ENCODE data around the gene RFTN1. TPM values are rescaled to one million over a fixed set of nuclear protein-coding genes. Genes with fewer than 3 reads are reported as not detected.

Gene RFTN1
- total and polyA plus RNA-seq, 10 of the 15 experiments (the other 5 are each of a cell fraction or from before 2014, with no cell fraction given), result 20.6 to 213 (median 147) TPM

DNA sequence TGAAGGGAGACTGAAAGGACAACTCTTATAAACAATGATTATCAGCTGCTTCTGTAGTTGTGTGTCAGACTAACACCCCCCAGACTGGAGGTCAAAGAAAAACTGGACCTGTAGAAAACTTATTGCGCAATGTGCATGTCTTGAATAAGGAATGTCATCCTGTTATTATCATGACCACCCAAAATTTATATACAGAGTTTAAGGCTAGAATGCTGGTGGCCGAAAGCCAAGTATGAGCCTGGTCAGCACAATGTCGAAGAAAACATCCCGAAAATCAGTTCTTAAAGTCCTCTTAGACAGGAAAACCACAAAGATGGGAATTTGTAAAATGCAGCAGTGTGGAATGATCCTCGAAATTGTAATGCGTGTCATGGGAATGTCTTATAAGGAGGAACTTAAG, 29.3 kb downstream of the RFTN1 start:
- ChIA-PET RAD21 (ENCODE audit: unreplicated experiment) (interaction anchor here (0.9 to 5.6 kb wide), 4 partner anchors 13 to 114 kb away, joined by 3 to 50 read pairs (median 3); no protein-coding TSS in a partner anchor), POLR2A (interaction anchor here (0.7 to 5.1 kb wide), 7 partner anchors 8 to 48 kb away, joined by 3 to 47 read pairs (median 3); no protein-coding TSS in a partner anchor), SMC1A (ENCODE audit: uncharacterized antibody, unreplicated experiment) (interaction anchor here (0.5 to 11.7 kb wide), 12 partner anchors 18 to 212 kb away, joined by 3 to 295 read pairs (median 3); partner anchors contain the start of gene RFTN1), CTCF (interaction anchor here (0.6 to 4.9 kb wide), 6 partner anchors 8 to 66 kb away, joined by 3 to 29 read pairs (median 3); no protein-coding TSS in a partner anchor)
- FAIRE-seq (no peak), ATAC-seq (no peak), DNase-seq (ENCODE audit: low read depth, low spot score) (no peak)
- Histone ChIP-seq H4K20me1 (ENCODE audit: control insufficient read depth, insufficient read depth) (no peaks in the 10 kb centered on the region), H3K27ac (ENCODE audit: control insufficient read depth, insufficient read depth) (no peak overlapping the region), H3K4me2 (ENCODE audit: control insufficient read depth, insufficient read depth) (no peak overlapping the region), H3K27me3 (replicated peaks in 1 of 2; ENCODE audit: control insufficient read depth in 2 of 2, insufficient read depth in 2 of 2, low read length in 1 of 2) (no peaks in the 10 kb centered on the region), H2AFZ (ENCODE audit: control insufficient read depth, low read depth, low read length) (no peak overlapping the region), H3K9me3 (replicated peaks; ENCODE audit: control insufficient read depth, insufficient read depth, low read length) (no peaks in the 10 kb centered on the region), H3K9ac (ENCODE audit: control insufficient read depth, insufficient read depth, low read length) (no peak overlapping the region), H3K36me3 (ENCODE audit: control insufficient read depth in 2 of 2, insufficient read depth in 2 of 2, low read length in 1 of 2) (peaks cover 13 to 15% of the 10 kb centered on the region in 2 experiments; a peak in 3 of 4 replicates), H3K4me3 (no peak overlapping the region), H3K79me2 (ENCODE audit: control insufficient read depth, insufficient read depth, low read length) (peaks cover 62% of the 10 kb centered on the region), H3K4me1 (ENCODE audit: control insufficient read depth, insufficient read depth, low read length) (peaks cover 28% of the 10 kb centered on the region)
- 88% methylated on average over 6 of the region's 6 CpGs for WGBS (ENCODE audit: insufficient coverage, insufficient replicate concordance, low lambda C conversion rate, missing lambda C conversion rate)
- TF ChIP-seq POLR2A (IDR thresholded peaks at IDR 0.05; ENCODE audit: low read depth, low read length), result no peak
- no peak for TF ChIP-seq MYB (IDR thresholded peaks at IDR 0.05; ENCODE audit: borderline replicate concordance, low read depth, low read length)
- TF ChIP-seq FOXK2 (IDR thresholded peaks at IDR 0.05), result no peak
- TF ChIP-seq CEBPB (IDR thresholded peaks at IDR 0.05; ENCODE audit: borderline replicate concordance in 1 of 2, low read depth in 2 of 2, low read length in 2 of 2), result peak in 1 of 2 experiments; percentile 77; a peak in 1 of 4 replicates
- in situ Hi-C loops (cut with MboI) (no loop called here), intact Hi-C loops (cut with micrococcal nuclease; ENCODE audit: unreplicated experiment) (no loop called here)
- no TSS peak for BruUV-seq (replicated peaks)

DNA sequence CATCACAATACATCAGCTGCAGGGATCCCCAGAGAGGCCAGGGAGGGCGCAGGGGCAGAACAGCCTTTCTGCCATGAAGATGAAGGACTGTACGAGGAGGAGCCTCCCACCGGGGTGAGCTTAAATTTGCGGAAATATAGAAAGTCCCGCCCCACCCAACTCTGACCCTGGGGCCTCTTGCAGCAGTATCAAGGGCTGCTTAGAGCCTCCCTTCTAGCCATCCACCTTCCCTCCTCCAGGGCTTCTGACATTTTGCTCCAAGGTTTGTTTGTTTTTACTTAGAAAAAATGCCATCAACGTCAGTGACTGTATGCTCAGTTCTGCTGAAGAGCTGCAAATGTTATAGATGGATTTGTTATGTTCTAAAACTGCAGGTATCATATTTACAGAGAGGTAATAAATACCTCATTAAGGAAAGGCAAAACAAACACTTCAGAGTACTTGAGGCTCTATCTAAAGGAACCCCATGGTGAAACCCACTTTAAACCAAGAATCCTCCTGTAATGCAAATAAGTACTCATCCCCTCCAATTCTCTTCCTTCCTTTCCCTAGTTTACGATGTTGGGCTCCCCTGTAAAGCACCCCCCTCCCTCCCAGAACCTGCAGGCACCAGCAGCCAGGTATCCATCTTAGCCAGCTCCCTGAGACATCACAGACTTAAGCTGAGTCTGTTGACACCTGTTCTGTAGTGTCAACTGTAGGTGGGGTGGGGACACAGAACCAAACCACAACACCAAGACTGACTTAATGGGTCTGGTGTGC, 30.5 kb downstream of the RFTN1 start:
- Histone ChIP-seq H2AFZ (ENCODE audit: control insufficient read depth, low read depth, low read length) (no peak overlapping the region), H3K27ac (ENCODE audit: control insufficient read depth, insufficient read depth) (peak overlapping the region; percentile 39; the same call in 1 of the 2 replicates), H3K4me3 (no peak overlapping the region), H3K4me1 (ENCODE audit: control insufficient read depth, insufficient read depth, low read length) (peaks cover 30% of the 10 kb centered on the region), H3K27me3 (replicated peaks in 1 of 2; ENCODE audit: control insufficient read depth in 2 of 2, insufficient read depth in 2 of 2, low read length in 1 of 2) (no peaks in the 10 kb centered on the region), H3K36me3 (ENCODE audit: control insufficient read depth in 2 of 2, insufficient read depth in 2 of 2, low read length in 1 of 2) (peaks cover 20 to 22% of the 10 kb centered on the region in 2 experiments), H3K79me2 (ENCODE audit: control insufficient read depth, insufficient read depth, low read length) (peaks cover 68% of the 10 kb centered on the region), H3K9ac (ENCODE audit: control insufficient read depth, insufficient read depth, low read length) (no peak overlapping the region), H3K9me3 (replicated peaks; ENCODE audit: control insufficient read depth, insufficient read depth, low read length) (no peaks in the 10 kb centered on the region), H4K20me1 (ENCODE audit: control insufficient read depth, insufficient read depth) (no peaks in the 10 kb centered on the region), H3K4me2 (ENCODE audit: control insufficient read depth, insufficient read depth) (peak overlapping the region; percentile 73)
- intact Hi-C loops (cut with micrococcal nuclease; ENCODE audit: unreplicated experiment), result no loop called here
- FAIRE-seq (peak; percentile 54), ATAC-seq (peak; percentile 94), DNase-seq (ENCODE audit: low read depth, low spot score) (no peak)
- in situ Hi-C loops (cut with MboI), result no loop called here
- WGBS (ENCODE audit: insufficient coverage, insufficient replicate concordance, low lambda C conversion rate, missing lambda C conversion rate), result under 1% methylated on average over 7 of the region's 7 CpGs
- ChIA-PET POLR2A (interaction anchor here (0.8 to 5.1 kb wide), 17 partner anchors 13 to 109 kb away, joined by 3 to 47 read pairs (median 6); no protein-coding TSS in a partner anchor), CTCF (interaction anchor here (0.7 to 4.9 kb wide), 18 partner anchors 9 to 192 kb away, joined by 3 to 29 read pairs (median 4); no protein-coding TSS in a partner anchor), RAD21 (ENCODE audit: unreplicated experiment) (interaction anchor here (0.8 to 5.6 kb wide), 23 partner anchors 9 to 194 kb away, joined by 3 to 50 read pairs (median 4); partner anchors contain the start of gene RFTN1), SMC1A (ENCODE audit: uncharacterized antibody, unreplicated experiment) (interaction anchor here (0.8 to 11.7 kb wide), 35 partner anchors 9 to 216 kb away, joined by 3 to 295 read pairs (median 5); partner anchors contain the start of gene RFTN1)
- BruUV-seq (replicated peaks), result TSS peak; percentile 83
- no peak for TF ChIP-seq BACH1 (IDR thresholded peaks at IDR 0.05; ENCODE audit: borderline replicate concordance)
- TF ChIP-seq, protein P1, sequence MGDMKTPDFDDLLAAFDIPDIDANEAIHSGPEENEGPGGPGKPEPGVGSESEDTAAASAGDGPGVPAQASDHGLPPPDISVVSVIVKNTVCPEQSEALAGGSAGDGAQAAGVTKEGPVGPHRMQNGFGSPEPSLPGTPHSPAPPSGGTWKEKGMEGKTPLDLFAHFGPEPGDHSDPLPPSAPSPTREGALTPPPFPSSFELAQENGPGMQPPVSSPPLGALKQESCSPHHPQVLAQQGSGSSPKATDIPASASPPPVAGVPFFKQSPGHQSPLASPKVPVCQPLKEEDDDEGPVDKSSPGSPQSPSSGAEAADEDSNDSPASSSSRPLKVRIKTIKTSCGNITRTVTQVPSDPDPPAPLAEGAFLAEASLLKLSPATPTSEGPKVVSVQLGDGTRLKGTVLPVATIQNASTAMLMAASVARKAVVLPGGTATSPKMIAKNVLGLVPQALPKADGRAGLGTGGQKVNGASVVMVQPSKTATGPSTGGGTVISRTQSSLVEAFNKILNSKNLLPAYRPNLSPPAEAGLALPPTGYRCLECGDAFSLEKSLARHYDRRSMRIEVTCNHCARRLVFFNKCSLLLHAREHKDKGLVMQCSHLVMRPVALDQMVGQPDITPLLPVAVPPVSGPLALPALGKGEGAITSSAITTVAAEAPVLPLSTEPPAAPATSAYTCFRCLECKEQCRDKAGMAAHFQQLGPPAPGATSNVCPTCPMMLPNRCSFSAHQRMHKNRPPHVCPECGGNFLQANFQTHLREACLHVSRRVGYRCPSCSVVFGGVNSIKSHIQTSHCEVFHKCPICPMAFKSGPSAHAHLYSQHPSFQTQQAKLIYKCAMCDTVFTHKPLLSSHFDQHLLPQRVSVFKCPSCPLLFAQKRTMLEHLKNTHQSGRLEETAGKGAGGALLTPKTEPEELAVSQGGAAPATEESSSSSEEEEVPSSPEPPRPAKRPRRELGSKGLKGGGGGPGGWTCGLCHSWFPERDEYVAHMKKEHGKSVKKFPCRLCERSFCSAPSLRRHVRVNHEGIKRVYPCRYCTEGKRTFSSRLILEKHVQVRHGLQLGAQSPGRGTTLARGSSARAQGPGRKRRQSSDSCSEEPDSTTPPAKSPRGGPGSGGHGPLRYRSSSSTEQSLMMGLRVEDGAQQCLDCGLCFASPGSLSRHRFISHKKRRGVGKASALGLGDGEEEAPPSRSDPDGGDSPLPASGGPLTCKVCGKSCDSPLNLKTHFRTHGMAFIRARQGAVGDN (IDR thresholded peaks at IDR 0.05), result 0 out of 2 replicates have a peak, but pooled peaks have one; percentile 25
- no peak for TF ChIP-seq CHD1 (IDR thresholded peaks at IDR 0.05; ENCODE audit: low read depth, low read length)
- TF ChIP-seq, protein P2, sequence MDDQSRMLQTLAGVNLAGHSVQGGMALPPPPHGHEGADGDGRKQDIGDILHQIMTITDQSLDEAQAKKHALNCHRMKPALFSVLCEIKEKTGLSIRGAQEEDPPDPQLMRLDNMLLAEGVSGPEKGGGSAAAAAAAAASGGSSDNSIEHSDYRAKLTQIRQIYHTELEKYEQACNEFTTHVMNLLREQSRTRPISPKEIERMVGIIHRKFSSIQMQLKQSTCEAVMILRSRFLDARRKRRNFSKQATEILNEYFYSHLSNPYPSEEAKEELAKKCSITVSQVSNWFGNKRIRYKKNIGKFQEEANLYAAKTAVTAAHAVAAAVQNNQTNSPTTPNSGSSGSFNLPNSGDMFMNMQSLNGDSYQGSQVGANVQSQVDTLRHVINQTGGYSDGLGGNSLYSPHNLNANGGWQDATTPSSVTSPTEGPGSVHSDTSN (IDR thresholded peaks at IDR 0.05; ENCODE audit: insufficient replicate concordance, low read depth, low read length), result no peak
